GM13977 (cell line): ENCODE measurements around the gene FXYD1.

Experiments used
- DNase-seq: peaks from one replicate; pipeline ENCODE4 v3.0.0; 2012; ENCODE audit warnings: low spot score
- in situ Hi-C: fragments of 300-500 bp; cut with MboI; formaldehyde crosslinking; loops from one replicate; pipeline ENCODE4 v1.12.0; 2022; ENCODE audit warnings: low sequenced_read_pairs, low pct_unique_long_range_greater_than_20kb, mixed read lengths, inconsistent platforms; ENCODE audit not compliant: unreplicated experiment
- TF ChIP-seq, protein P1 (sequence below): IDR thresholded peaks from 2 replicates; pipeline ENCODE4 v1.5.1; 2012; ENCODE audit warnings: mild to moderate bottlenecking, control low read depth; ENCODE audit not compliant: insufficient read depth; ENCODE audit errors: extremely low read depth, missing control alignments

Gene FXYD1

GRCh38 chr19:35108730-35109129 is 29.9 kb upstream of the FXYD1 start:
- in situ Hi-C loops: no loop called here
- TF ChIP-seq, protein P1, sequence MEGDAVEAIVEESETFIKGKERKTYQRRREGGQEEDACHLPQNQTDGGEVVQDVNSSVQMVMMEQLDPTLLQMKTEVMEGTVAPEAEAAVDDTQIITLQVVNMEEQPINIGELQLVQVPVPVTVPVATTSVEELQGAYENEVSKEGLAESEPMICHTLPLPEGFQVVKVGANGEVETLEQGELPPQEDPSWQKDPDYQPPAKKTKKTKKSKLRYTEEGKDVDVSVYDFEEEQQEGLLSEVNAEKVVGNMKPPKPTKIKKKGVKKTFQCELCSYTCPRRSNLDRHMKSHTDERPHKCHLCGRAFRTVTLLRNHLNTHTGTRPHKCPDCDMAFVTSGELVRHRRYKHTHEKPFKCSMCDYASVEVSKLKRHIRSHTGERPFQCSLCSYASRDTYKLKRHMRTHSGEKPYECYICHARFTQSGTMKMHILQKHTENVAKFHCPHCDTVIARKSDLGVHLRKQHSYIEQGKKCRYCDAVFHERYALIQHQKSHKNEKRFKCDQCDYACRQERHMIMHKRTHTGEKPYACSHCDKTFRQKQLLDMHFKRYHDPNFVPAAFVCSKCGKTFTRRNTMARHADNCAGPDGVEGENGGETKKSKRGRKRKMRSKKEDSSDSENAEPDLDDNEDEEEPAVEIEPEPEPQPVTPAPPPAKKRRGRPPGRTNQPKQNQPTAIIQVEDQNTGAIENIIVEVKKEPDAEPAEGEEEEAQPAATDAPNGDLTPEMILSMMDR: no peak
- DNase-seq: no peak

DNA sequence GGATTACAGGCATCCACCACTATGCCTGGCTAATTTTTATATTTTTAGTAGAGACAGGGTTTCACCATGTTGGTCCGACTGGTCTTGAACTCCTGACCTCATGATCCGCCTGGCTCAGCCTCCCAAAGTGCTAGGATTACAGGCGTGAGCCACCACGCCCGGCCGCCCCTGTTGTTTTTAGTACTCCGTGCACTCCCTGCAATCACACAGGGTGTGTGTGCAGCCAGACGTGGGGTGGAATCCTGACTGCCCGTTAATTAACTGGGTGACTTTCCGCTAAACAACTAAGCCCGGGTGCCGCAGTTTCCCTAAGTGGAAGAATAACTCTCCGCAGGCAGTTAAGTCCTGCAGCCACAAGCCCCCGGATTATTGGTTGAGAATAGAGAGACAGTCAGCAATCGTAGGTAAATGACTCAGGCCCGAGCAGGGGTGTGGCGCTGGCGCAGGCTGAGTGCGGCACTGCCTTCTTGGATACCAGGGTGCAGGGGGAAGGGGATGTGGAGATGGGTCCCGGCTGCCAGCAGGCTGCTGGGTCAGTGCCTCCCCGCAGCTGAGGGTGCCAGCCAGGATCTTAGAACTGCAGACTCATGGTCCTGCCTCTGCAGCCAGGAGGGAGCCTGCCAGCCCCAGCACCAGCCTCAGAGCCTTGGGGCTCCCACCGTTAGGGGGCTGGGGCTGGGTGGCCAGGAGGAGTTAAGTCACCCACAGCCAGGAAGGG is 29.1 kb upstream of the FXYD1 start:
- in situ Hi-C loops: no loop called here
- DNase-seq: no peak
- TF ChIP-seq, protein P1: no peak

DNA sequence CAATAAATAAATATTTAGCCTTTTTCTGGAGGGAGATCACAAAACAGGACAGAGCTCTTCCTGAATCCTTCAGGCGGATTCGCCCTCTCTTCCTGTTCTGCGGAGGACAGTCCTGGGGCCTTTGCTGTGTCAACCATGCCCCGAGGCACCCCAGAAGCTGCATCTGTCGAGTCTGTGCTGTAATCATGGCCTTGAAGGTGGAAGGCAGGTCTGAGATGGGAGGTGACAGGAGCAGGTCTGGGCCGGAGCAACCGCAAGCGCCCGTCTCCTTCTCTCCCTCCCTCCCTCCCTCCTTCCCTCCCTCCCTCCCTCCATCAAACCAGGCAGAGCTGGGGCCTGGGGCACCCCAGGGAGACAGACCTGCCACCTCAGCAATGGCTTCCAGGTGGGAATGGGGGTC is 27.6 kb upstream of the FXYD1 start:
- in situ Hi-C loops: no loop called here
- TF ChIP-seq, protein P1: no peak
- no peak for DNase-seq

GRCh38 chr19:35112995-35113688 is 25.5 kb upstream of the FXYD1 start:
- in situ Hi-C loops: no loop called here
- TF ChIP-seq, protein P1: no peak
- DNase-seq: no peak

- TF ChIP-seq, protein P1: peak; percentile 96
- in situ Hi-C loops: no loop called here
- peak; percentile 89 for DNase-seq
These were observed 24.1 kb upstream of the FXYD1 start for GRCh38 chr19:35114353-35115176.

GRCh38 chr19:35115177-35115951 is 23.3 kb upstream of the FXYD1 start, which contains the start of gene FXYD3:
Gene FXYD3 (plus strand): TSS chr19:35115823. CDS start chr19:35119377, 3,554 bp downstream.
- DNase-seq: no peak
- in situ Hi-C loops: no loop called here
- TF ChIP-seq, protein P1: no peak
